HG03066 (cell line): ENCODE measurements around the gene GRHL3.

ENCODE experiments used
- ATAC-seq: cut with Tn5 transposase; IDR thresholded peaks from one replicate; pipeline ENCODE4 v1.9.1; 2021; ENCODE audit warnings: low read depth; ENCODE audit not compliant: unreplicated experiment

Gene GRHL3

DNA sequence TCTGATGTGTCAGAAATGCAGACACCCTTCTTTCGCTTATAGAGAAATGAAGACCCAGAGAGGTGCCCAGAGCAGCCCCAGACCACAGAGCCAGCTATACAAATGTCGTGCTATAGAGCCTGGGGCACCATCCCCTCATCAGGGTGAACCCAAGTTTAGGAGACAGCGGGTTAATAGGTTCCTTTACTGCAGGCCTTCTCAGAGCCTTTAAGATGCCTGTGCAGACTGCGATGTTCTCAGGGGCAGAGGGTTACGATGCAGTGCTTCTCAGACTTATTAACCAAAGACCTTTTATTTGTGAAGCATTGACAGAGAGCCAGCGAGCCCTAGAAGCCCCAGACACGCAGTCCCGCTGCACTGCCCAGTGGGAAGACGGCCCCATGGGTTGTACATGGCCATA, 47.5 kb downstream of the GRHL3 start:
- no peak for ATAC-seq

DNA sequence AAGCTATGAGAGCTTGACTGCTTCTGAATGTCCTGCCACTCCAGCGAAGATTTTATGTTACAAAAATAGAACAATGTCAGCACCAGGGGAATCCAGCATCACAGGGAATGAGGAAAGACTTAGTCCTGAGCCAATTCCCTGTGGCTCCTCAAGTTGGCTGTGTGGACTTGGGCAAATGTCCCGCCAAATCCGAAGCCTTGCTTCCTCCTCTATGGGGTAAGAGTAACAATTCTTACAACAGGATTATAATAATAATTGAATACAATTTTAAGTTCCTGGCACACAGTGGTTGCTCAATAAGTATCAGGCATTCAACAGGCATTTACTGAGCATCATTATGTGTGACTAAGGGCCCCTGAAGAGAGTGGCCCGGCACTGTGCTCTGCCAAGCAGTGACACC, 50.0 kb downstream of the GRHL3 start:
- ATAC-seq = no peak

DNA sequence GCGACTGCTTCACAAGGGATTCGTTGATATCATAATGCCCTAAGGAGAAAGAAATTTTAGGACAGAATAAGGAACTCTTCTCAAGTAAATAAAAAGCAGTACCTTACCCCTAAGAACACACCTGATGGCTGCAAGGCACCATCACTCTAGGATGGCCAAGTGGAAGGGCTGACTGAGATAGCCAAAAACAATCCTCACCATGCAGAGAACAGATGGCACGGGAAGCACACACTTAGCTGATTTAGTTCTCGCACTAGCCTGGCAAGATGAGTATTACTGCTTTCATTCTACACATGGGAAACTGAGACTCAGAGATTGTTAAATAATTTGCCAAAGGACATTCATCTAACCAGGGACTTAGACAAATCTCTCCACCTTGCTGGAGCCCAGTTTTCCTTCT, 50.6 kb downstream of the GRHL3 start:
- no peak for ATAC-seq

DNA sequence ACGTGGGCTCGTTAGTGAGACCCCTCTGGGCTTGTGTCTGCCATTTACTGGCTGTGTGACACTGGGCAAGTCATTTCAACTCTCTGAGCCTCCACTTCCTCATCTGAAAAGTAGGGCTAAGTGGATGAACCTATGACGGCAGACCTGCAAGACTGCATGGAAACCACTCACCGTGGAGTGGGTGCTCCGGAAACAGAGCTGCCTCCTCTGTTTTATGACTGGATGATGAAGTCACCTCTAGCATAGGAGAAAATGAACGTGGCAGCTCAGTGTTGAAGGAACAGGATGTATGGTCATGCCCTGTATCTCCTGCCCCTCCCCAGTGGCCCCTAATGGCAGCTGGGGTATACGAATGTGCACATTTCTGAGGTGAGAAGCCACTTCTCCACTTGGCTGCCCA, 53.9 kb downstream of the GRHL3 start:
- no peak for ATAC-seq

DNA sequence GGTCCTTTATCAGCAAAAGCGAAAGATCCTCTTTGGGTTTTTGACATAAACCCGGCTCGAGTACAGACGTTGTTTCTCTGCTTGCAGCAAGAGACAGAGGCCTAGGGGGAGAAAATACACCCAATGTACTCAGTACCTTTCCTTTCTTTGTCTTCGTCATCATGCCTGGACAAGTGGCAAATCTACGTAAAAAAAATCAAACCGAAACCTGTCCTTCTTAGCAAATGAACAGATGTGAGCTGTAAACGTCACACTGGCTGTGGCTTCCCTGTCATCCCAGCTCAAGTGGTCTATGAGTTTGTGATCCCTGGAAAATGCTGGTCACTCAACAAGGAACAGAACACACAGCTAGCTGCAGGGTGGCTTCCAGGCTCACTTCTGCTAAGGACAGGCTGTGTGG, 54.6 kb downstream of the GRHL3 start:
- no peak for ATAC-seq

GRCh38 chr1:24374891-24375786, 56.0 kb downstream of the GRHL3 start:
- ATAC-seq = no peak

DNA sequence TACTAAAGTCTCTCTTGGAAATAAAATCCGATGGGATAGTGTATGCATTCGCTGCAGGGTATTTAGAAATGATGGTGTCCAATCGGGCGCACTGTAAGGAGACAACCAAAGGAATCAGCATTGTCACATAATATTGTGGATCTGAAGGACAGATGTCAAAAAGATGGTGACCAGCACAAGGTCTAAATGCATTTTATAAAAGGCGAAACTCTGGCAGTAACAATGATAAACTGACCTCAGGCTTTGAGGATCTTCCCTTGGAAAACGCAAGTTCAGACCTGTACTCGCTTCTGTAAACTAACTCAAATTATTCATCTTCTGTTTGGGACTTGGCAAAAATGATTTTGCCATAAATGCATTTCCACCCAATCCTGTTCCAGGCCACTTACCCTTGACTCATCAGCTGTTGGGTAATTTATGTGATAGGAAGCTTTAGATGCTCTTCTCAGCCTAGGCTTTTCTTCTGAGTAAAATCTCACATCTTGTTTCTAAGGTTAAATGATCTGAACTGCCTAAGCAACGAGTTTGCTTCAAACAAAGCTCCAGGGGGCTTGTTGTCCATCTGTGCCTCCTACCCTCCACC, 60.7 kb downstream of the GRHL3 start:
- no peak for ATAC-seq

- ATAC-seq = no peak
Observed at GRCh38 chr1:24380508-24380907, 61.4 kb downstream of the GRHL3 start.

DNA sequence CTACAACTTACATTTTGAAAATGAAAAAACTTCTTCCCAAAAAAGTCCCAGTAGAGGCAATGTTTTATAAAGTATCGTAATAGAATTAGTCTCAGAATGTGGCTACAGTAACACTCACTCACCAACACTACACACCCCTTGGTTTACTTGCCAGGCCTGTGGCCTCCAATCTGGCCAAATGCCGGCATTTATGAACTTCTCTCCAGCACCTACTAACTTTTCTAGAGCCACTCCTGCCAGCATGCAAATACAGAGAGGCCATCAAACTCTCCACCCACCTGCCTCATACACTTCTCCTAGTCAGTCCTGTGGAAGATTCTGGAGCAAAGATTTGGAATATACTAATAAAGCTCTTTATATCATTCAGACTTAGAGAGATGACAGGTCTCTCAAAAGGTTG, 62.1 kb downstream of the GRHL3 start:
- no peak for ATAC-seq

DNA sequence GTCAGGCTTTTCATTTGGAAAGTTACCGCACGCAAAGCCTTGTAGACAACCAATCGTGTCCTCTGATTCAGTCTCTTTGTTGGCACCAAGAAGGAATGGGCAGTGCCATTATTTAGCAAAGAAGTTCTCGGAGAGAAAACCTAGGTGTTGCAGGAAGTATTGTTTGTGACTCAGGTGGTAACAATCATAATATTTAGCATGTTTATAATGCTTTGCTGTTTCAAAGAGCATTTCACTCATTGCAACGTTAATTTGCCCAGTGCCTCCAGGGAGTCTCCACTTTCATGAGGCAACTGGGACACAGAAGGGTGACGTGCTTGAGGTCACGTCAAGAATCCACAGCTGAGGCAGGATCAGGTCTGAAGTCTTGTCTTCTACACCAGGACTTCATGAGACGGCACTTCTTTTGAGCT, 63.0 kb downstream of the GRHL3 start:
- ATAC-seq = no peak

DNA sequence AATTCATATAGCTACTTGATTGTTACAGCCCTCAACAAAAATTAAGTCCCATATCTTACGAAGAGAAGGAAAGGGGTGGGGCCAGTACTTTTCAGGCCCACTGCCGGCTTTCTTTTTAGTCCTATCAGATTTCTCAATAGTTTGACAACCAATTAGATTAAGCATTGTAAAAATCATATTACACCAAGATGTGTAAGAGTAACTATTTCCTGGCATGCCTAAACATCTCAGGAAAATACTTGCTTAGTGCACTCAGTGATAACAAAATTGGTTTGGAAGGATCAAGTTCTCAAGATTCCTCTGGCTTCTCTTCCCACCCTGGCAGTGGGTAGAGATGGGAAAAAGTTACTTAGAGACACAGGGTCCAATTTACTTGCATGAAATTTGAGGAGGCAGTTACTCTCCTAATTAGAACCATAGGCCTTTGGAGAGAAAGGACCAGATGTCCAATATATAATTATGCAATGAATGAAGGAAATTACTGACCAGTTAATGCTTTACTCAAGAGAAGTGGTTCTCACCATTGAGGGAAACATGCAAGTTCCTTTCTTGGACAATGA, 64.3 kb downstream of the GRHL3 start:
- no peak for ATAC-seq

DNA sequence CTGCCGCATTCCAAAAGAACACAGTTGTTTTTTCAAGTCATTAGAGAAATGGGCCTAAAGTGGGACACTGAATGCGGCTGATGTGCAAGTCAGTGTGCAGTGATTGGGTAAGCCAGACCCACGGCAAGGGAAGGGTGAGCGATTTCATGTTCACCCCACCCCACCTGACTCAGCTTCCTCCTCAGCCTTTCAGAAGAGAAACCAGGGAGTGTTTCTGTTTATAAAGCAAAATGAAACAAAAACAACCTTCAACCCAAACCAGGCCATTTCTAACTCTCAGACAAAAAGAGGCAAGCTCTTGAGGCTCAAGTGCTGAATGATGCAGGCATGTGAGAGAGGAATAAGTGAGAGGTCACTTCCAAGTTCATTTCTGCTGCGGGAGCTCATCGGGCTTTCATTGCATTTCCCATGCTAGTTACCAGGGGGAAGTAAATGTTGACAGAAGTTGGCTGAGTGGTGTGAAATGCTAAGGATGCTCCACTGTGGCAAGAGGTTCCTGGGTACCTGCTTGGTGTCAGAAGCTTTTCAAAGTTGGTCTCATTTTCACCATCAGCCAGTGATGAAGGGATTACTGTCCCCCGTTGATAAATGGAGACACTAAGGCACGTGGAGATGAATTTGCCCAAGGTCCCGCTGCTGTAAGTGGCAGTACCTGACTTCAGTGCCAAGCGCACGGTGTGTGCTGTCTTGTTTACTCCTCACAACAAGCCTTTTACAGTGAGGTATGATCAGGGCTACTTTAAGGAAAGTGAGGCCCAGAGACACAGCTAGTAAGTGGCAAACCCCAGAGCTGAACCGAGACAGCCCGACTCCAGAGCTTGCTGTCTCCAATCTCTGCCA, 65.3 kb downstream of the GRHL3 start:
- ATAC-seq = no peak

GRCh38 chr1:24385160-24385940, 66.2 kb downstream of the GRHL3 start:
- ATAC-seq = no peak

DNA sequence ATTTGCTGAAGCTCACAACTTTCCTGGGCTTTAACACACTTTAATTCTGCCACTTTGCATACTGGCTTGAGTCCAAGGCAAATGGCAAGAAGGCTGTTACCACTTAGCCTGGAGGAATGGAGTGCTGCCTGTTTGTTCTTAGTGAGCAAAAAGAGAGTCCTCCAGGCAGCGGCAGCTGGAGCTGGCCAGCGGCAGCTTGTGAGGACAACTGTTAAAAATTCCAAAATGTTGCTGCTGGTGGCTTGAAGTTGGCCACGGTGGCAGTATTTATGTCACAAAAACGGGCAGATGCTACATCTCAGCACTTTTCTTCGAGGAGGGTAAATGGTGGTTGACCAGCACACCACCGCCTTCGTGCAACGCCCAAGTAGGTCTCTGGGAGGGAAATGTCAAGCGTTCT, 67.1 kb downstream of the GRHL3 start:
- no peak for ATAC-seq

GRCh38 chr1:24386931-24387330, 67.8 kb downstream of the GRHL3 start:
- no peak for ATAC-seq

DNA sequence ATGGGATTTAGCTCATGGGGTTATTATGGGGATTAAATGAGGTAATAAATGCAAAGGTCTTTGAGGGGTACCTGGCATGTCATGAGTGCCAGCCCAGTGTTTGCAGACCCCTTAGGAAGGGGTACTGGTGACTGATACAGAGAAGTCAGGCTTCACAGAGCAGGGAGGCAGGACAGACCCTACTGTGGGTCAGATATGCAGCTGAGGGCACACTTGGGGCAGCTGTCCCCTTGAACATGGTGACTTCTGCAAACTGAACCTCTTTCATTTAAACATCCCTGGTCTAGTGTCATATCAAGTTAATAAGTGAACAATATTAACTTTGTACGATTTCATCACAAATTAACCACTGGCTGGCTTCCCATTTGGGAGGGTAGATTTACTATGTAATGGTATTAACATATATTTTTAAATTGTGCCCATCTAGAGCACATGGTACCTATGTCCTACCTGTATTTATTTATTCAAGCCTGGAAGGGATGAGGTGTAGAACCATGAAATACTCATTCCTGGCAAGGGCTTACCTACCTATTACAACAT, 68.5 kb downstream of the GRHL3 start:
- ATAC-seq = no peak

GRCh38 chr1:24388331-24388885, 69.3 kb downstream of the GRHL3 start:
- no peak for ATAC-seq

- no peak for ATAC-seq
Observed at GRCh38 chr1:24389231-24389678, 70.1 kb downstream of the GRHL3 start.

GRCh38 chr1:24390924-24391782, 72.0 kb downstream of the GRHL3 start:
- ATAC-seq = no peak
